Measurements from ENCODE around the gene FETUB. TPM values are rescaled to one million over a fixed set of nuclear protein-coding genes. Genes with fewer than 3 reads are reported as not detected.

Gene FETUB
- total RNA-seq, 2 experiments from 2014 or later, result not detected

DNA sequence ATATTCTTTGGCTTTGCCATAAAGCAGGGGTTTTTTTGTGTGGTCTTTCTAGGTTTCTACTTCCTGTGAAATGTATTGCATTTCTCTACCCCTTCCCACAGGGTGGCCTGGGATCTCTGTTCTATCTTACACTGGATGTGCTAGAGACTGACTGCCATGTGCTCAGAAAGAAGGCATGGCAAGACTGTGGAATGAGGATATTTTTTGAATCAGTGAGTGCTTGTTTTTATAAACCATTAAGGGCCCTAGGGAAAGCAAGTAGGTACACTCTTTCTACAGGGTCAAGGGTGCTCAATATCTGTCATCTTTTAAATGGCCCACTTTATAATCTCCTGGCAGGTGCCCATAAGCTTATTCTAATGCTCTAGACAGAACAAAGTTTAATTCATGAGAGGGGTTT is 730 bp downstream of the FETUB start:
- no peak for DNase-seq
- ChIA-PET POLR2A (no interaction called here), CTCF (interaction anchor here (1.5 to 1.8 kb wide), 2 partner anchors 9 to 26 kb away, joined by 4 to 6 read pairs; no protein-coding TSS in a partner anchor)
- intact Hi-C loops (cut with micrococcal nuclease), result no loop called here
- Mint-ChIP-seq H3K9me3 (no peaks in the 10 kb centered on the region), H3K36me3 (no peaks in the 10 kb centered on the region), H3K27me3 (peaks cover 15% of the 10 kb centered on the region), H3K4me3 (no peak overlapping the region), H3K27ac (no peak overlapping the region), H3K4me1 (ENCODE audit: low read depth) (peaks cover 23% of the 10 kb centered on the region)

- H3K27ac Mint-ChIP-seq, result no peak overlapping the region
- POLR2A ChIA-PET, result no interaction called here
Observed at GRCh38 chr3:186642014-186642413, 1.8 kb downstream of the FETUB start.

GRCh38 chr3:186643493-186643892 is 3.3 kb downstream of the FETUB start:
- peaks cover 23% of the 10 kb centered on the region for H3K4me1 Mint-ChIP-seq (ENCODE audit: low read depth)
- ChIA-PET POLR2A (interaction anchor here (0.7 to 1.6 kb wide), 2 partner anchors 27 to 139 kb away, joined by 3 to 6 read pairs; partner anchors contain the start of gene EIF4A2), CTCF (interaction anchor here (0.9 to 3.9 kb wide), 3 partner anchors 27 to 496 kb away, joined by 3 to 25 read pairs (median 7); partner anchors contain the start of gene RPL39L)
- peak; percentile 36 for DNase-seq
- H3K27ac Mint-ChIP-seq, result no peak overlapping the region
- H3K36me3 Mint-ChIP-seq, result no peaks in the 10 kb centered on the region
- peaks cover 18% of the 10 kb centered on the region for H3K27me3 Mint-ChIP-seq
- no peak overlapping the region for H3K4me3 Mint-ChIP-seq
- intact Hi-C loops (cut with micrococcal nuclease), result loop anchor here (1.0 kb wide), 1 partner anchor 110 kb away; no protein-coding TSS in a partner anchor
- H3K9me3 Mint-ChIP-seq, result no peaks in the 10 kb centered on the region

More at GRCh38 chr3:186642014-186642413, 1.8 kb downstream of the FETUB start:
- peak; percentile 19 for DNase-seq
- Mint-ChIP-seq H3K27me3 (peaks cover 18% of the 10 kb centered on the region), H3K9me3 (no peaks in the 10 kb centered on the region), H3K4me1 (ENCODE audit: low read depth) (peaks cover 23% of the 10 kb centered on the region), H3K36me3 (no peaks in the 10 kb centered on the region), H3K4me3 (no peak overlapping the region)
- intact Hi-C loops (cut with micrococcal nuclease), result no loop called here
- CTCF ChIA-PET, result interaction anchor here (1.5 to 3.9 kb wide), 3 partner anchors 8 to 27 kb away, joined by 4 to 25 read pairs (median 6); no protein-coding TSS in a partner anchor

DNA sequence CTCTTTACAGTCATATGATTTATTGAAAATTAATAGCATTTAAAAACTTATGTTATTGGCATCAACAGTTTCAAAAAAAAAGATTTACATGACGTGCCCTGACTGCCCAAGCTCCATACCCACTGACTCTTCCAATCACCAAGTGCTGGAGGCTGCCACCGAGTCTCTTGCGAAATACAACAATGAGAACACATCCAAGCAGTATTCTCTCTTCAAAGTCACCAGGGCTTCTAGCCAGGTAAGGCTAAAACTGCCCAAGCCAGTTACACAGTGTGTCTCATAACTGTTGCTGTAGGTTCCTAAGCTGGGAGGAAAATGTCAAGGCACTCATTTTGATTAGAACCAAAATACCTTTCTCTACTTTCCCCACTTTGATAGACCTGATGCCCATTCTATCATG is 4.5 kb downstream of the FETUB start:
- intact Hi-C loops (cut with micrococcal nuclease), result no loop called here
- no peak overlapping the region for H3K4me3 Mint-ChIP-seq
- H3K27me3 Mint-ChIP-seq, result peaks cover 18% of the 10 kb centered on the region
- no peak overlapping the region for H3K27ac Mint-ChIP-seq
- H3K4me1 Mint-ChIP-seq (ENCODE audit: low read depth), result peaks cover 23% of the 10 kb centered on the region
- POLR2A ChIA-PET, result interaction anchor here (1.6 kb wide), 1 partner anchor 138 kb away, joined by 6 read pairs; the partner anchor contains the start of gene EIF4A2
- H3K36me3 Mint-ChIP-seq, result no peaks in the 10 kb centered on the region
- no peaks in the 10 kb centered on the region for H3K9me3 Mint-ChIP-seq
- CTCF ChIA-PET, result interaction anchor here (1.3 to 3.9 kb wide), 2 partner anchors 28 to 495 kb away, joined by 3 to 25 read pairs; partner anchors contain the start of gene RPL39L
- no peak for DNase-seq

- Mint-ChIP-seq H3K36me3 (no peaks in the 10 kb centered on the region), H3K27ac (no peak overlapping the region), H3K9me3 (no peaks in the 10 kb centered on the region), H3K27me3 (peaks cover 16% of the 10 kb centered on the region), H3K4me3 (no peak overlapping the region), H3K4me1 (ENCODE audit: low read depth) (peaks cover 23% of the 10 kb centered on the region)
- ChIA-PET CTCF (no interaction called here), POLR2A (no interaction called here)
- intact Hi-C loops (cut with micrococcal nuclease), result no loop called here
- DNase-seq, result no peak
Observed at GRCh38 chr3:186646106-186646505, 5.9 kb downstream of the FETUB start.

DNA sequence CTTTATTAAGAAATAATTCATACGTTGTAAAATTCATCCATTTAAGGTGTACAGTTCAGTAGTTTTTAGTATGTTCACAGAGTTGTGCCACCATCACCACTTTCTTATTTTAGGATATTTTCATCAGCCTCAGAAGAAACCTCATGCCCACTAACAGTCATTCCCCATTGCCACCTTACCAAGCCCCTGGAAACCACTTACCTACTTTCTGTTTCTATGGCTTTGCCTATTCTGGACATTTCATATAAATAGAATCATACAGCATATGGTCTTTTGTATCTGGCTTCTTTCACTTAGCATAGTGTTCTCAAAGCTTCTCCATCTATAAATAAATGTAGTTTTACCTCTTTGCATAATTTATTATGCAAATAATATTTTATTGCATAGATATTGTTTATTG is 6.6 kb downstream of the FETUB start:
- intact Hi-C loops (cut with micrococcal nuclease), result no loop called here
- H3K27me3 Mint-ChIP-seq, result peaks cover 14% of the 10 kb centered on the region
- H3K36me3 Mint-ChIP-seq, result no peaks in the 10 kb centered on the region
- CTCF ChIA-PET, result no interaction called here
- H3K4me1 Mint-ChIP-seq (ENCODE audit: low read depth), result peaks cover 21% of the 10 kb centered on the region
- POLR2A ChIA-PET, result no interaction called here
- no peak for DNase-seq
- H3K27ac Mint-ChIP-seq, result no peak overlapping the region
- no peak overlapping the region for H3K4me3 Mint-ChIP-seq
- H3K9me3 Mint-ChIP-seq, result no peaks in the 10 kb centered on the region

GRCh38 chr3:186648851-186649250 is 8.7 kb downstream of the FETUB start:
- intact Hi-C loops (cut with micrococcal nuclease), result no loop called here
- POLR2A ChIA-PET, result no interaction called here
- no peak overlapping the region for H3K4me3 Mint-ChIP-seq
- no peaks in the 10 kb centered on the region for H3K36me3 Mint-ChIP-seq
- H3K9me3 Mint-ChIP-seq, result no peaks in the 10 kb centered on the region
- H3K4me1 Mint-ChIP-seq (ENCODE audit: low read depth), result peaks cover 3% of the 10 kb centered on the region
- H3K27me3 Mint-ChIP-seq, result peaks cover 20% of the 10 kb centered on the region
- CTCF ChIA-PET, result no interaction called here
- no peak for DNase-seq
- no peak overlapping the region for H3K27ac Mint-ChIP-seq

- intact Hi-C loops (cut with micrococcal nuclease), result no loop called here
- no peaks in the 10 kb centered on the region for H3K4me1 Mint-ChIP-seq (ENCODE audit: low read depth)
- H3K9me3 Mint-ChIP-seq, result no peaks in the 10 kb centered on the region
- H3K27ac Mint-ChIP-seq, result no peak overlapping the region
- no peaks in the 10 kb centered on the region for H3K36me3 Mint-ChIP-seq
- peaks cover 19% of the 10 kb centered on the region for H3K27me3 Mint-ChIP-seq
- DNase-seq, result no peak
- H3K4me3 Mint-ChIP-seq, result no peak overlapping the region
- ChIA-PET POLR2A (no interaction called here), CTCF (no interaction called here)
Observed at GRCh38 chr3:186651678-186652215, 11.5 kb downstream of the FETUB start.

DNA sequence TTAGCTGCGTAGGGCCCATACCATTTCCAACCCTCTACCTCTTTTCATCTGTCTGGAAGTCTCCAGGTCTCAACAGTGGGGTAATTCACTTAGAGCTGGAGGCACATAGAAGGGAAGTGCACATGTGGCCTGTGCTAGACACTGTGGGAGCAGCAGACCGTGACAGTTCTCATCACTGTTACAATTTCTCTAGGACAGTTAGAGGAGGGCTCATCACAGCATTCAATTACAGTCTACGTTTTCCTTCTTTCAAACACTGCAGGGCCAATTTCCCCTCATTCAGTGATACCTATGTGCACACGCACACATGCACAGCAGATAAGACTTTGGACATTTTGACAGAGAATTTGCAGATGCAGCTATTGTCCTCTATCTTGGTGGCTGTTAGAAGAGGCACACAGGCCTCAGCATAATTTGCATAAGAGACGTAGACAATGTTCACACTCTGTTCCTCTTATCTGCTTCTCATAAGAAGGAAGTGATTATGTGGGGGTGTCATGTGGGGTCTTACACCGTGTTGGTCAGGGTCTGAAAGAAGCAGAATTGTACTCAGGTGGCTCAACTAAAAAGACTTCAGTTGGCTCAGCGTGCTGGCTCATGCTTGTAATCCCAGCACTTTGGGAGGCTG is 13.0 kb downstream of the FETUB start:
- Mint-ChIP-seq H3K4me3 (no peak overlapping the region), H3K4me1 (ENCODE audit: low read depth) (no peaks in the 10 kb centered on the region), H3K27ac (no peak overlapping the region), H3K9me3 (no peaks in the 10 kb centered on the region), H3K27me3 (peaks cover 19% of the 10 kb centered on the region), H3K36me3 (no peaks in the 10 kb centered on the region)
- intact Hi-C loops (cut with micrococcal nuclease), result no loop called here
- ChIA-PET POLR2A (no interaction called here), CTCF (interaction anchor here (1.0 kb wide), 1 partner anchor 36 kb away, joined by 3 read pairs; no protein-coding TSS in a partner anchor)
- no peak for DNase-seq

- Mint-ChIP-seq H3K4me1 (ENCODE audit: low read depth) (no peaks in the 10 kb centered on the region), H3K36me3 (no peaks in the 10 kb centered on the region), H3K9me3 (no peaks in the 10 kb centered on the region), H3K27ac (no peak overlapping the region), H3K4me3 (no peak overlapping the region), H3K27me3 (peaks cover 21% of the 10 kb centered on the region)
- ChIA-PET POLR2A (no interaction called here), CTCF (interaction anchor here (1.0 kb wide), 1 partner anchor 36 kb away, joined by 3 read pairs; no protein-coding TSS in a partner anchor)
- DNase-seq, result no peak
- intact Hi-C loops (cut with micrococcal nuclease), result no loop called here
Observed at GRCh38 chr3:186653984-186654383, 13.8 kb downstream of the FETUB start.

DNA sequence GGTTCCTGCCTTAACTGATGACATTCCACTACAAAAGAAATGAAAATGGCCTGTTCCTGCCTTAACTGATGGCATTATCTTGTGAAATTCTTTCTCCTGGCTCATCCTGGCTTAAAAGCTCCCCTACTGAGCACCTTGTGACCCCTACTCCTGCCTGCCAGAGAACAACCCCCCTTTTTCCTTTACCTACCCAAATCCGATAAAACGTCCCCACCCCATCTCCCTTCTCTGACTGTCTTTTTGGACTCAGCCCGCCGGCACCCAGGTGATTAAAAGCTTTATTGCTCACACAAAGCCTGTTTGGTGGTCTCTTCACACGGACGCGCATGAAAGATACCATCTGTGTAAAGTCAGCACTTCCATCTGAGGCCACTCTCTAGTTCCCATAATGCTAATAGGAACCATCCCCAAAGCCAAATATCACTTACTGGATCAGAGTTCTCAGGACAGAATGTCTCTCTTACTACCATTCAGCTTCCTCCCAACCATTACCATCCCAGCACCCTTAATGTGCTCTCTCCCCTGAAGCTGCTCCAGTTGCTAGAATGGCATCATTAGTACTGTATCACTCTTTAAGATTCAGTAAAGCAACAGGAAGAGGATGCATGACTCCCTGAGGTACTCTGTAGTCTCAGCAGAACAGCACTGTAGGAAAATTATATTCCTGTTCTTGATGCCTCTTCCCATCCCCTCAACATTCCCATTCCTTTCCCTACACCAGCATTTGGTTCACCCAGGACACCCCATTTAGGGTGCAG is 23.3 kb downstream of the FETUB start:
- Mint-ChIP-seq H3K27me3 (peaks cover 14% of the 10 kb centered on the region), H3K4me3 (no peak overlapping the region), H3K9me3 (no peaks in the 10 kb centered on the region), H3K36me3 (no peaks in the 10 kb centered on the region), H3K4me1 (ENCODE audit: low read depth) (peaks cover 4% of the 10 kb centered on the region), H3K27ac (no peak overlapping the region)
- ChIA-PET CTCF (no interaction called here), POLR2A (no interaction called here)
- intact Hi-C loops (cut with micrococcal nuclease), result no loop called here
- no peak for DNase-seq

DNA sequence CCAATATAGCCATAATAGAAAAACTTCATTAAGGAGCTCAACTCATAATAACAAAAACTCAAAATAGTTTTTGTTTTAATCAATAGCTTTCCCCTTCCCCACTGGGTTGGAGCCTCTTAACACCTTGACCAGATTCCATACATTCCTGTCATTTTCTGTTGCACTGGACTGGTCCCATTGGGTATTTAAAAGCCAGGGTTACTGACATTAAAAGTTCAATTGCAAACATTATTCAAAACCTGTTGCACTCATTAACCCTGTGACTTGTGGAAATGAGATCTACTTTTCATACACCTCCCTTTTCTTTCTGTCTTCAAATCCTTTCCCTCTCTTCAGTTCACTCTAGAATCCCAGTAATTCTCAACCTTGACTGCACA is 23.9 kb downstream of the FETUB start:
- no peaks in the 10 kb centered on the region for H3K9me3 Mint-ChIP-seq

More for the DNA sequence above, 23.9 kb downstream of the FETUB start:
- peaks cover 5% of the 10 kb centered on the region for H3K4me1 Mint-ChIP-seq (ENCODE audit: low read depth)
- H3K4me3 Mint-ChIP-seq, result no peak overlapping the region
- peaks cover 10% of the 10 kb centered on the region for H3K27me3 Mint-ChIP-seq
- intact Hi-C loops (cut with micrococcal nuclease), result no loop called here
- no peaks in the 10 kb centered on the region for H3K36me3 Mint-ChIP-seq
- ChIA-PET POLR2A (no interaction called here), CTCF (no interaction called here)
- H3K27ac Mint-ChIP-seq, result no peak overlapping the region
- no peak for DNase-seq

All from activated CD4-positive, alpha-beta memory T cell treated with anti-CD3 and anti-CD28 coated beads for 36 hours (primary cell).